GM12891 (cell line): Measurements from ENCODE around the gene PALMD.

Experiments used
- PAX5 ChIP-seq: IDR thresholded peaks from 2 replicates; pipeline ENCODE4 v1.6.1; 2011; ENCODE audit warnings: low read length, moderate library complexity, mild to moderate bottlenecking; ENCODE audit not compliant: insufficient read depth, severe bottlenecking
- POLR2A ChIP-seq: IDR thresholded peaks from 2 replicates; pipeline ENCODE4 v1.6.1; 2011; ENCODE audit warnings: low read depth, low read length, control low read depth
- POLR2AphosphoS5 ChIP-seq: IDR thresholded peaks from 2 replicates; pipeline ENCODE4 v1.6.1; 2011; ENCODE audit warnings: low read depth, low read length, control low read depth
- POU2F2 ChIP-seq: IDR thresholded peaks from 2 replicates; pipeline ENCODE4 v1.6.1; 2011; ENCODE audit warnings: low read depth, mild to moderate bottlenecking, control low read depth, low read length, moderate library complexity
- SPI1 ChIP-seq: IDR thresholded peaks from 2 replicates; pipeline ENCODE4 v1.6.1; 2011; ENCODE audit warnings: low read depth, low read length, control low read depth
- TAF1 ChIP-seq: IDR thresholded peaks from 2 replicates; pipeline ENCODE4 v1.6.1; 2011; ENCODE audit warnings: low read depth, low read length, control low read depth

DNA sequence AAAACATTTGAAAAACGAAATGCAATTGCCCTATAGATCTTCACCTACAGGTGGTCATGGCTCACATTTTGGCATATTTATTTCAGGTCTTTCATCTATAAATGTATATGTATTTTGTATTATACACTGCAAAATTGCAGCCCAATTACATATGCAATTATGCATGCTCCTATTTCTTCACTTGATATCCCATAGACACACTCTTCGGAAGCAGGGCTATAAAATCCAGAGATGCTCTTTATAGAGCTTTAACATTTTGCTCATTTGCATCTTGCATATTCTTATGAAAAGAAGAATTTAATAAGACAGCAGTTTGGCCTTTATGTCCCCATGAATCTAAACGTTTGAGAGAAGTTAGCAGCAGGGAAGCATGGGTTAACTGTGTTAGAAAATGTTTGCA lies 44.7 kb upstream of the PALMD start:
- no peak for TF ChIP-seq POLR2A
- TF ChIP-seq POLR2AphosphoS5, result no peak
- no peak for TF ChIP-seq TAF1
- TF ChIP-seq POU2F2, result no peak
- TF ChIP-seq SPI1, result no peak
- TF ChIP-seq PAX5, result no peak
